Measurements from ENCODE around the gene SLC39A11. TPM values are rescaled to one million over a fixed set of nuclear protein-coding genes. Genes with fewer than 3 reads are reported as not detected.

The SLC39A11 gene
- total RNA-seq, 2 experiments from 2014 or later, result 25.6 to 51.5 TPM

- Histone ChIP-seq H3K4me3 (ENCODE audit: low read depth, low read length, poor library complexity, severe bottlenecking) (no peak overlapping the region), H3K4me1 (ENCODE audit: insufficient read depth, low read length, poor library complexity, severe bottlenecking) (no peaks in the 10 kb centered on the region), H3K4me2 (ENCODE audit: low read length) (no peak overlapping the region), H2AFZ (ENCODE audit: low read length) (no peak overlapping the region), H3K9me2 (ENCODE audit: insufficient read depth, low read length) (no peaks in the 10 kb centered on the region), H3K27ac (ENCODE audit: low read depth, low read length, poor library complexity, severe bottlenecking) (no peak overlapping the region), H3K36me3 (ENCODE audit: insufficient read depth, low read length) (no peaks in the 10 kb centered on the region), H3K79me2 (ENCODE audit: insufficient read depth, low read depth, low read length) (no peaks in the 10 kb centered on the region), H3K9me3 (ENCODE audit: low read length) (no peaks in the 10 kb centered on the region), H4K20me1 (ENCODE audit: insufficient read depth, low read length) (no peaks in the 10 kb centered on the region)
- CTCF ChIA-PET (ENCODE audit: unreplicated experiment), result no interaction called here
- DNase-seq (ENCODE audit: low spot score), result no peak
- POLR2A ChIA-PET, result interaction anchor here (0.7 to 0.9 kb wide), 2 partner anchors 11 to 36 kb away, joined by 4 to 6 read pairs; no protein-coding TSS in a partner anchor
- intact Hi-C loops (cut with micrococcal nuclease; ENCODE audit: unreplicated experiment), result no loop called here
- TF ChIP-seq EZH2phosphoT487 (IDR thresholded peaks at IDR 0.05; ENCODE audit: borderline replicate concordance, low read depth, low read length) (no peak), CTCF (conservative IDR thresholded peaks at IDR 0.05; ENCODE audit: low read length) (no peak)
- BruUV-seq (replicated peaks), result no TSS peak
These were observed 409.9 kb downstream of the SLC39A11 start for GRCh38 chr17:72682605-72683004.

GRCh38 chr17:72681844-72682243 is 410.6 kb downstream of the SLC39A11 start:
- CTCF ChIA-PET (ENCODE audit: unreplicated experiment), result interaction anchor here (0.6 kb wide), 1 partner anchor 668 kb away, joined by 4 read pairs; no protein-coding TSS in a partner anchor
- Histone ChIP-seq H2AFZ (ENCODE audit: low read length) (no peak overlapping the region), H3K4me2 (ENCODE audit: low read length) (no peak overlapping the region)

More at GRCh38 chr17:72681844-72682243, 410.6 kb downstream of the SLC39A11 start:
- Histone ChIP-seq H3K36me3 (ENCODE audit: insufficient read depth, low read length) (no peaks in the 10 kb centered on the region), H3K9me2 (ENCODE audit: insufficient read depth, low read length) (no peaks in the 10 kb centered on the region), H3K9me3 (ENCODE audit: low read length) (no peaks in the 10 kb centered on the region), H3K27ac (ENCODE audit: low read depth, low read length, poor library complexity, severe bottlenecking) (no peak overlapping the region), H4K20me1 (ENCODE audit: insufficient read depth, low read length) (no peaks in the 10 kb centered on the region), H3K4me1 (ENCODE audit: insufficient read depth, low read length, poor library complexity, severe bottlenecking) (no peaks in the 10 kb centered on the region), H3K79me2 (ENCODE audit: insufficient read depth, low read depth, low read length) (no peaks in the 10 kb centered on the region), H3K4me3 (ENCODE audit: low read depth, low read length, poor library complexity, severe bottlenecking) (no peak overlapping the region)
- DNase-seq (ENCODE audit: low spot score), result no peak
- BruUV-seq (replicated peaks), result no TSS peak
- TF ChIP-seq EZH2phosphoT487 (IDR thresholded peaks at IDR 0.05; ENCODE audit: borderline replicate concordance, low read depth, low read length) (no peak), CTCF (conservative IDR thresholded peaks at IDR 0.05; ENCODE audit: low read length) (no peak)
- intact Hi-C loops (cut with micrococcal nuclease; ENCODE audit: unreplicated experiment), result no loop called here
- POLR2A ChIA-PET, result interaction anchor here (0.9 kb wide), 1 partner anchor 10 kb away, joined by 4 read pairs; no protein-coding TSS in a partner anchor

Measured in OCI-LY7 (cell line).